AG08395 (cell line): ENCODE results near the gene BRD1.
"Not testable (repeated sequence)": the region's sequence is repeated elsewhere in the genome, so short reads cannot be mapped to it uniquely, and the experiment has no call there.

ENCODE experiments used
- DNase-seq: peaks from one replicate; pipeline ENCODE4 v3.0.0; 2012; ENCODE audit warnings: mixed read lengths, low spot score

Gene BRD1

GRCh38 chr22:49825944-49826602 is 1.6 kb downstream of the BRD1 start:
- no peak for DNase-seq

- DNase-seq = peak; percentile 18
These were observed 2.2 kb downstream of the BRD1 start for GRCh38 chr22:49825436-49825835.

GRCh38 chr22:49824936-49825335 is 2.7 kb downstream of the BRD1 start:
- no peak for DNase-seq

- DNase-seq = no peak
These were observed 3.3 kb downstream of the BRD1 start for GRCh38 chr22:49824185-49824925.

GRCh38 chr22:49823289-49824045 is 4.2 kb downstream of the BRD1 start:
- DNase-seq = no peak

- DNase-seq = not testable (repeated sequence)
These were observed 5.9 kb downstream of the BRD1 start for GRCh38 chr22:49821741-49822140.

- no peak for DNase-seq
These were observed 6.7 kb downstream of the BRD1 start for GRCh38 chr22:49820984-49821383.

- DNase-seq = no peak
These were observed 10.3 kb downstream of the BRD1 start for GRCh38 chr22:49817359-49817758.

GRCh38 chr22:49815641-49816091 is 12.0 kb downstream of the BRD1 start:
- no peak for DNase-seq

GRCh38 chr22:49814856-49815255 is 12.8 kb downstream of the BRD1 start:
- DNase-seq = no peak

- no peak for DNase-seq
These were observed 13.4 kb downstream of the BRD1 start for GRCh38 chr22:49814164-49814686.

- DNase-seq = peak; percentile 59
These were observed 14.8 kb downstream of the BRD1 start for GRCh38 chr22:49812838-49813237.

GRCh38 chr22:49811020-49811791 is 16.5 kb downstream of the BRD1 start:
- no peak for DNase-seq

- no peak for DNase-seq
These were observed 17.2 kb downstream of the BRD1 start for GRCh38 chr22:49810363-49811019.

- DNase-seq = no peak
These were observed 19.6 kb downstream of the BRD1 start for GRCh38 chr22:49807780-49808708.

GRCh38 chr22:49807129-49807528 is 20.5 kb downstream of the BRD1 start:
- DNase-seq = no peak

GRCh38 chr22:49803737-49804375 is 23.8 kb downstream of the BRD1 start:
- DNase-seq = no peak

GRCh38 chr22:49803134-49803533 is 24.5 kb downstream of the BRD1 start:
- no peak for DNase-seq

- no peak for DNase-seq
These were observed 26.1 kb downstream of the BRD1 start for GRCh38 chr22:49801391-49802060.
